ENCODE data around the gene TIMM44.

The TIMM44 gene

GRCh38 chr19:7913652-7914051 is 29.8 kb downstream of the TIMM44 start:
- DNase-seq (no peak), ATAC-seq (replicated peaks) (no peak)
- H3K36me3 Mint-ChIP-seq = peaks cover 31 to 34% of the 10 kb centered on the region in 2 donors
- H3K9me3 Mint-ChIP-seq = no peaks in the 10 kb centered on the region
- H3K27me3 Mint-ChIP-seq = peaks cover 30 to 33% of the 10 kb centered on the region in 2 donors
- no peak overlapping the region for H3K4me3 Mint-ChIP-seq
- H3K4me1 Mint-ChIP-seq = peaks cover 15 to 44% of the 10 kb centered on the region in 2 donors
- no peak overlapping the region for H3K27ac Mint-ChIP-seq

- no peaks in the 10 kb centered on the region for H3K9me3 Mint-ChIP-seq
- no peak for DNase-seq
- H3K27me3 Mint-ChIP-seq = peaks cover 25 to 26% of the 10 kb centered on the region in 2 donors
- H3K4me3 Mint-ChIP-seq = no peak overlapping the region
- peaks cover 31 to 34% of the 10 kb centered on the region in 2 donors for H3K36me3 Mint-ChIP-seq
- peak overlapping the region; percentile 57 for H3K27ac Mint-ChIP-seq
- ATAC-seq (replicated peaks) = no peak
- peaks cover 13 to 46% of the 10 kb centered on the region in 2 donors for H3K4me1 Mint-ChIP-seq
These were observed 30.5 kb downstream of the TIMM44 start for GRCh38 chr19:7912697-7913564.

GRCh38 chr19:7912144-7912696 is 31.2 kb downstream of the TIMM44 start:
- no peak for ATAC-seq (replicated peaks)

GRCh38 chr19:7911508-7912143 is 31.8 kb downstream of the TIMM44 start:
- Mint-ChIP-seq H3K4me1 (peaks cover 16 to 39% of the 10 kb centered on the region in 2 donors), H3K36me3 (peaks cover 38 to 42% of the 10 kb centered on the region in 2 donors), H3K27me3 (peaks cover 16 to 19% of the 10 kb centered on the region in 2 donors), H3K27ac (no peak overlapping the region), H3K4me3 (no peak overlapping the region), H3K9me3 (no peaks in the 10 kb centered on the region)
- ATAC-seq (replicated peaks) (no peak), DNase-seq (no peak)

More at GRCh38 chr19:7912144-7912696, 31.2 kb downstream of the TIMM44 start:
- H3K27me3 Mint-ChIP-seq = peaks cover 20 to 22% of the 10 kb centered on the region in 2 donors
- H3K27ac Mint-ChIP-seq = no peak overlapping the region
- no peak for DNase-seq
- H3K4me3 Mint-ChIP-seq = no peak overlapping the region
- H3K36me3 Mint-ChIP-seq = peaks cover 34 to 38% of the 10 kb centered on the region in 2 donors
- H3K9me3 Mint-ChIP-seq = no peaks in the 10 kb centered on the region
- peaks cover 15 to 44% of the 10 kb centered on the region in 2 donors for H3K4me1 Mint-ChIP-seq

GRCh38 chr19:7910321-7911161 is 32.9 kb downstream of the TIMM44 start:
- H3K9me3 Mint-ChIP-seq = no peaks in the 10 kb centered on the region
- H3K27me3 Mint-ChIP-seq = peaks cover 10 to 13% of the 10 kb centered on the region in 2 donors
- H3K4me3 Mint-ChIP-seq = no peak overlapping the region
- ATAC-seq (replicated peaks) = no peak
- no peak for DNase-seq
- H3K36me3 Mint-ChIP-seq = peaks cover 43 to 49% of the 10 kb centered on the region in 2 donors
- no peak overlapping the region for H3K27ac Mint-ChIP-seq
- H3K4me1 Mint-ChIP-seq = peaks cover 17 to 39% of the 10 kb centered on the region in 2 donors

GRCh38 chr19:7909471-7910067 is 33.9 kb downstream of the TIMM44 start:
- Mint-ChIP-seq H3K27me3 (peaks cover under 1 to 4% of the 10 kb centered on the region in 2 donors), H3K36me3 (peaks cover 42 to 57% of the 10 kb centered on the region in 2 donors), H3K4me1 (peaks cover 20 to 40% of the 10 kb centered on the region in 2 donors), H3K27ac (no peak overlapping the region), H3K9me3 (no peaks in the 10 kb centered on the region), H3K4me3 (no peak overlapping the region)
- DNase-seq = no peak
- no peak for ATAC-seq (replicated peaks)

GRCh38 chr19:7908742-7909461 is 34.6 kb downstream of the TIMM44 start:
- peaks cover 42 to 59% of the 10 kb centered on the region in 2 donors for H3K36me3 Mint-ChIP-seq
- no peak for ATAC-seq (replicated peaks)

GRCh38 chr19:7908078-7908699 is 35.3 kb downstream of the TIMM44 start:
- Mint-ChIP-seq H3K27me3 (no peaks in the 10 kb centered on the region), H3K36me3 (peaks cover 43 to 60% of the 10 kb centered on the region in 2 donors), H3K4me3 (no peak overlapping the region), H3K4me1 (peaks cover 26 to 43% of the 10 kb centered on the region in 2 donors), H3K9me3 (no peaks in the 10 kb centered on the region), H3K27ac (no peak overlapping the region)
- DNase-seq = no peak
- no peak for ATAC-seq (replicated peaks)

More at GRCh38 chr19:7908742-7909461, 34.6 kb downstream of the TIMM44 start:
- Mint-ChIP-seq H3K4me3 (no peak overlapping the region), H3K9me3 (no peaks in the 10 kb centered on the region), H3K4me1 (peaks cover 22 to 37% of the 10 kb centered on the region in 2 donors), H3K27me3 (no peaks in the 10 kb centered on the region), H3K27ac (no peak overlapping the region)
- DNase-seq = no peak

- Mint-ChIP-seq H3K9me3 (no peaks in the 10 kb centered on the region), H3K27me3 (no peaks in the 10 kb centered on the region), H3K4me1 (peaks cover 32 to 44% of the 10 kb centered on the region in 2 donors), H3K27ac (no peak overlapping the region), H3K4me3 (no peak overlapping the region), H3K36me3 (peaks cover 37 to 55% of the 10 kb centered on the region in 2 donors)
- DNase-seq = no peak
- no peak for ATAC-seq (replicated peaks)
These were observed 35.9 kb downstream of the TIMM44 start for GRCh38 chr19:7907544-7907943.

- DNase-seq (no peak), ATAC-seq (replicated peaks) (no peak)
- Mint-ChIP-seq H3K4me1 (peaks cover 34 to 48% of the 10 kb centered on the region in 2 donors), H3K4me3 (no peak overlapping the region), H3K27ac (no peak overlapping the region), H3K36me3 (peaks cover 36 to 53% of the 10 kb centered on the region in 2 donors), H3K9me3 (no peaks in the 10 kb centered on the region), H3K27me3 (no peaks in the 10 kb centered on the region)
These were observed 36.3 kb downstream of the TIMM44 start for GRCh38 chr19:7907122-7907521.

GRCh38 chr19:7905859-7906258 is 37.6 kb downstream of the TIMM44 start:
- peaks cover 33 to 52% of the 10 kb centered on the region in 2 donors for H3K4me1 Mint-ChIP-seq
- DNase-seq (no peak), ATAC-seq (replicated peaks) (no peak)
- no peaks in the 10 kb centered on the region for H3K9me3 Mint-ChIP-seq
- H3K27me3 Mint-ChIP-seq = no peaks in the 10 kb centered on the region
- peak overlapping the region; percentile 60 to 73 for H3K4me3 Mint-ChIP-seq
- H3K27ac Mint-ChIP-seq = peak overlapping the region; percentile 11
- peaks cover 26 to 44% of the 10 kb centered on the region in 2 donors for H3K36me3 Mint-ChIP-seq

- H3K9me3 Mint-ChIP-seq = no peaks in the 10 kb centered on the region
- peak overlapping the region; percentile 94 for H3K27ac Mint-ChIP-seq
- DNase-seq (no peak), ATAC-seq (replicated peaks) (no peak)
- no peaks in the 10 kb centered on the region for H3K27me3 Mint-ChIP-seq
- peak overlapping the region; percentile 92 to 93 for H3K4me3 Mint-ChIP-seq
- peaks cover 31 to 52% of the 10 kb centered on the region in 2 donors for H3K4me1 Mint-ChIP-seq
- peaks cover 20 to 39% of the 10 kb centered on the region in 2 donors for H3K36me3 Mint-ChIP-seq
These were observed 38.2 kb downstream of the TIMM44 start for GRCh38 chr19:7905268-7905667.
